GM23248 (cell line): ENCODE measurements around the gene KRT6B. TPM values are rescaled to one million over a fixed set of nuclear protein-coding genes. Genes with fewer than 3 reads are reported as not detected.

Experiments used
- DNase-seq: peaks from one replicate; pipeline ENCODE4 v3.0.0-alpha.2; 2015
- H2AFZ ChIP-seq: fragments of 200-600 bp; sonication (generic); 2 replicates; pipeline ENCODE4 v1.6.1; 2016; ENCODE audit warnings: antibody characterized with exemption
- H3F3A ChIP-seq: fragments of 200-600 bp; sonication (generic); 2 replicates; pipeline ENCODE4 v1.6.1; 2016; ENCODE audit warnings: mild to moderate bottlenecking, antibody characterized with exemption, mixed run types; ENCODE audit not compliant: insufficient read depth
- H3K27ac ChIP-seq: fragments of 200-600 bp; sonication (generic); 2 replicates; pipeline ENCODE4 v1.5.1; 2016; ENCODE audit warnings: mild to moderate bottlenecking
- H3K27me3 ChIP-seq: fragments of 200-600 bp; sonication (generic); replicated peaks from 2 replicates; pipeline ENCODE4 v1.6.1; 2016; ENCODE audit warnings: mild to moderate bottlenecking; ENCODE audit not compliant: insufficient read depth
- H3K36me3 ChIP-seq: fragments of 200-600 bp; sonication (generic); 2 replicates; pipeline ENCODE4 v1.6.1; 2016; ENCODE audit warnings: low read depth, mild to moderate bottlenecking
- H3K4me1 ChIP-seq: fragments of 200-600 bp; sonication (generic); 2 replicates; pipeline ENCODE4 v1.6.1; 2016; ENCODE audit warnings: mild to moderate bottlenecking; ENCODE audit not compliant: insufficient read depth
- H3K4me2 ChIP-seq: fragments of 200-600 bp; sonication (generic); one replicate; pipeline ENCODE4 v1.6.1; 2016; ENCODE audit warnings: mild to moderate bottlenecking; ENCODE audit not compliant: unreplicated experiment
- H3K4me3 ChIP-seq: fragments of 200-600 bp; sonication (generic); 2 replicates; pipeline ENCODE4 v1.5.1; 2016; ENCODE audit warnings: mild to moderate bottlenecking
- H3K79me2 ChIP-seq: fragments of 200-600 bp; sonication (generic); 2 replicates; pipeline ENCODE4 v1.6.1; 2016; ENCODE audit warnings: mild to moderate bottlenecking; ENCODE audit not compliant: insufficient read depth
- H3K9ac ChIP-seq: fragments of 200-600 bp; sonication (generic); 2 replicates; pipeline ENCODE4 v1.6.1; 2016; ENCODE audit warnings: mild to moderate bottlenecking
- H3K9me2 ChIP-seq: fragments of 200-600 bp; sonication (generic); 2 replicates; pipeline ENCODE4 v1.6.1; 2016; ENCODE audit warnings: mixed run types, mild to moderate bottlenecking, moderate library complexity; ENCODE audit not compliant: insufficient read depth
- H3K9me3 ChIP-seq: fragments of 200-600 bp; sonication (generic); one replicate; pipeline ENCODE4 v1.6.1; 2017; ENCODE audit warnings: low read depth
- H4K20me1 ChIP-seq: fragments of 200-600 bp; sonication (generic); 2 replicates; pipeline ENCODE4 v1.6.0; 2016; ENCODE audit not compliant: insufficient read depth
- EZH2 ChIP-seq: fragments of 200-600 bp; sonication (generic); IDR thresholded peaks from 2 replicates; pipeline ENCODE4 v1.6.1; 2018; ENCODE audit warnings: antibody characterized with exemption, mild to moderate bottlenecking; ENCODE audit not compliant: insufficient read depth, poor library complexity, severe bottlenecking
- EZH2phosphoT487 ChIP-seq: fragments of 200-600 bp; sonication (generic); IDR thresholded peaks from 2 replicates; pipeline ENCODE4 v1.6.1; 2018; ENCODE audit warnings: antibody characterized with exemption, moderate library complexity, mild to moderate bottlenecking, low read depth; ENCODE audit not compliant: insufficient read depth
- WGBS, 2 experiments: methylation state at CpG; one replicate each; pipeline ENCODE4 v1.1.6; 2015 to 2017; ENCODE audit warnings: low lambda C conversion rate in 2 of 2, low coverage in 1 of 2; ENCODE audit errors: missing lambda C conversion rate in 2 of 2; 5-methylcytosine and 5-hydroxymethylcytosine counted together
- in situ Hi-C: fragments of 300-500 bp; cut with MboI; formaldehyde crosslinking; loops from 2 replicates; pipeline ENCODE4 v1.15.0; 2020
- polyA plus RNA-seq: library from polyadenylated mRNA; unstranded; fragments of >200 nt; fragmentation: Nextera tagmentation; extraction: Ambion mirVana; gene quantifications from 2 replicates; pipeline ENCODE4 v1.2.1, GENCODE V29; 2016
- total RNA-seq: library from RNA; depleted of rRNA; stranded (reverse); fragments of >200 nt; shearing (Covaris generic); gene quantifications from 2 replicates; pipeline ENCODE4 v1.2.3, GENCODE V29; 2014

KRT6B gene
- total and polyA plus RNA-seq, 2 experiments from 2014 or later = not detected

GRCh38 chr12:52498946-52499345, 47.0 kb upstream of the KRT6B start:
- H4K20me1 ChIP-seq = no peaks in the 10 kb centered on the region
- H3F3A ChIP-seq = peaks cover 39% of the 10 kb centered on the region
- no peak for TF ChIP-seq EZH2
- TF ChIP-seq EZH2phosphoT487 = no peak
- no peak for DNase-seq
- H3K9me3 ChIP-seq = no peaks in the 10 kb centered on the region
- peaks cover 56% of the 10 kb centered on the region for H3K4me1 ChIP-seq
- in situ Hi-C loops = no loop called here
- H3K9ac ChIP-seq = no peak overlapping the region
- no peak overlapping the region for H2AFZ ChIP-seq
- H3K4me2 ChIP-seq = no peak overlapping the region
- H3K36me3 ChIP-seq = no peaks in the 10 kb centered on the region
- no peaks in the 10 kb centered on the region for H3K79me2 ChIP-seq
- no peaks in the 10 kb centered on the region for H3K27me3 ChIP-seq
- 38 to 58% methylated on average over 1 of the region's 1 CpG for WGBS, 2 experiments
- no peak overlapping the region for H3K27ac ChIP-seq
- no peaks in the 10 kb centered on the region for H3K9me2 ChIP-seq
- H3K4me3 ChIP-seq = no peak overlapping the region

- in situ Hi-C loops = no loop called here
- Histone ChIP-seq H3K4me2 (no peak overlapping the region), H3K9ac (no peak overlapping the region), H3K79me2 (no peaks in the 10 kb centered on the region), H3K4me1 (peaks cover 62% of the 10 kb centered on the region), H3K9me3 (no peaks in the 10 kb centered on the region), H3K27ac (no peak overlapping the region), H3F3A (peaks cover 44% of the 10 kb centered on the region), H4K20me1 (no peaks in the 10 kb centered on the region), H3K27me3 (no peaks in the 10 kb centered on the region), H3K9me2 (no peaks in the 10 kb centered on the region), H3K4me3 (no peak overlapping the region), H3K36me3 (no peaks in the 10 kb centered on the region), H2AFZ (no peak overlapping the region)
- WGBS, 2 experiments = 95 to 97% methylated on average over 7 of the region's 7 CpGs
- no peak for TF ChIP-seq EZH2
- no peak for TF ChIP-seq EZH2phosphoT487
- no peak for DNase-seq
Observed at GRCh38 chr12:52497975-52498374, 46.0 kb upstream of the KRT6B start.

- H3K36me3 ChIP-seq = no peaks in the 10 kb centered on the region
- H3K27ac ChIP-seq = peak overlapping the region; percentile 93
- TF ChIP-seq EZH2phosphoT487 (peak; percentile 67; the same call in 1 of the 2 replicates), EZH2 (no peak)
- peak; percentile 96 for DNase-seq
- no peaks in the 10 kb centered on the region for H3K9me2 ChIP-seq
- no peaks in the 10 kb centered on the region for H4K20me1 ChIP-seq
- H3K9me3 ChIP-seq = no peaks in the 10 kb centered on the region
- peaks cover 44% of the 10 kb centered on the region for H3F3A ChIP-seq
- H3K4me3 ChIP-seq = peak overlapping the region; percentile 27; the same call in 1 of the 2 replicates
- peaks cover 7% of the 10 kb centered on the region for H3K27me3 ChIP-seq
- peaks cover 62% of the 10 kb centered on the region for H3K4me1 ChIP-seq
- H2AFZ ChIP-seq = peak overlapping the region; percentile 47; the same call in 1 of the 2 replicates
- peak overlapping the region; percentile 80 for H3K4me2 ChIP-seq
- H3K9ac ChIP-seq = peak overlapping the region; percentile 73
- in situ Hi-C loops = no loop called here
- 0 to 5% methylated on average over 4 of the region's 4 CpGs for WGBS, 2 experiments
- H3K79me2 ChIP-seq = no peaks in the 10 kb centered on the region
Observed at GRCh38 chr12:52496590-52497071, 44.7 kb upstream of the KRT6B start.

GRCh38 chr12:52496054-52496453, 44.1 kb upstream of the KRT6B start:
- 97 to 100% methylated on average over 2 of the region's 2 CpGs for WGBS, 2 experiments
- Histone ChIP-seq H3K79me2 (no peaks in the 10 kb centered on the region), H3K9me2 (no peaks in the 10 kb centered on the region), H3F3A (peaks cover 44% of the 10 kb centered on the region), H3K4me3 (peak overlapping the region; percentile 27; the same call in 1 of the 2 replicates), H3K9ac (peak overlapping the region; percentile 73), H3K36me3 (no peaks in the 10 kb centered on the region), H3K4me2 (peak overlapping the region; percentile 80), H4K20me1 (no peaks in the 10 kb centered on the region), H3K9me3 (no peaks in the 10 kb centered on the region), H2AFZ (no peak overlapping the region), H3K27ac (peak overlapping the region; percentile 93), H3K4me1 (peaks cover 62% of the 10 kb centered on the region), H3K27me3 (peaks cover 11% of the 10 kb centered on the region)
- DNase-seq = no peak
- in situ Hi-C loops = no loop called here
- TF ChIP-seq EZH2phosphoT487 = no peak
- TF ChIP-seq EZH2 = no peak
